ENCODE data around the gene SPDYE6.
"Not testable (repeated sequence)": the region's sequence is repeated elsewhere in the genome, so short reads cannot be mapped to it uniquely, and the experiment has no call there.

Gene SPDYE6

DNA sequence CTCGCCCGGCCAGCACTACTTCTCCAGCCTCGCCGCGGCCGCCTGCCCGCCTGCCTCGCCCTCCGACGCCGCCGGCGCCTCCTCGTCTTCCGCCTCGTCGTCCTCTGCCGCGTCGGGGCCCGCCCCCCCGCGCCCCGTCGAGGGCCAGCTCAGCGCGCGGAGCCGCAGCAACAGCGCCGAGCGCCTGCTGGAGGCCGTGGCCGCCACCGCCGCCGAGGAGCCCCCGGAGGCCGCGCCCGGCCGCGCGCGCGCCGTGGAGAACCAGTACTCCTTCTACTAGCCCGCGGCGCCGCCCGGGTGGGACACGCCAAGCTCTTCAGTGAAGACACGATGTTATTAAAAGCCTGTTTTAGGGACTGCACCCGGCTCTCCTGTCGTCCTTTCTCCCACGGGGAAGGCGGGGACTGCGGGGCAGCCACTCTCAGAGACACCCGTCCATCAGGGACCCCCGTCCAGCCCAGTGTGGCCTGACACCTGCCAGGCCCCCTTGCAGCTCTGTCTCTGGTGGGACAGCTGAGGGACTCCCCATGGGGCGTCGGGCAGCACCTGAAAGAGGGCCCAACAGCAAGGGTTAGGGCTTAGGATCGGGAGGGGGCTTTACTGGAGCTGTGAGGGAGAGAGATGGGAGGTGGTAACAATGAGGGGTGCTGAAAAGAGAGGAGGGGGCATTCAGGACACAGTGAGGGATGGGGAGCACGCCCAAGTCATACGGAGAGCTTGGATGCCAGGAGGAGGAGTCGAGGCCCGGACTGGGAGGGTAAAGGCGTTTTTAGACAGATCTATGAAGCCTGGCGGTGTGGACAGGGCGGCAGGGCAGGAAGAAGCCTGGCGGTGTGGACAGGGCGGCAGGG is 34.7 kb downstream of the SPDYE6 start:
- in situ Hi-C loops (cut with HindIII; ENCODE audit: low pct_ligation_motif_present, low pct_unique_long_range_greater_than_20kb, low sequenced_read_pairs) = no loop called here
- DNase-seq = no peak

DNA sequence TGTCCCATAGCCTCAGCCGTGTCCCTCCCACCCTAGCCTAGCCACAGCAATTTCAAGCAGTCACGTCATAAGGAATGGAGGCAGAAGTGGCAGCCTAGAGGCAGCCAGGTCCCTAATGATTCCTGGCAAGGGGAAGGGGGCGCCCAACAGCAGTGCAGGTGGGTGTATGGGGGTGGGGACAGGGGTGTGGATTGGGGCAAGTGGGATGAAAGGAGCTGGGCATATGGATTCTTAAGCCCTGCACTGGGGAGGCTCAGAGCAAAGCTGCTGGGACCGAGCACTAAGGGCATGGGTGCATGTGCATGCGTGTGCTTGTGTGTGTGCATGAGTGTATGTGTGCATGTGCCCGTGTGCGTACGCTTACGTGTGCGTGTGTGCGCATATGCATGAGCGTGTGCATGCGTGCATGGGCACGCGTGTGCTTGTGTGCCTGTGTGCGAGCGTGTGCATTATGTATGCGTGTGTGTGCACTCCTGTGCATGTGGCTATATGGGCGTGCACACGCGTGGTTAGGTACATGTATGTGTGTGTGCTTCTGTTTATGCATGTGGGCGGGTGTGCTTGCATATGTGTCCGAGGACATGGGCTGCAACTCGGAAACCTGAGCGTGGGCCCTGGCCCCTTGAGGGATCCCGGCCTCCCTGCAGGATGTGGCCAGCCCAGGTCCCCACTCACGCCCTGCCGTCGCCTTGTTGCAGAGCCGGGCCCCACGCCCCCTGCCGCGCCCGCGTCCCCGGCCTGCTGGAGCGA is 35.5 kb downstream of the SPDYE6 start:
- in situ Hi-C loops (cut with HindIII; ENCODE audit: low pct_ligation_motif_present, low pct_unique_long_range_greater_than_20kb, low sequenced_read_pairs) = no loop called here
- no peak for DNase-seq

DNA sequence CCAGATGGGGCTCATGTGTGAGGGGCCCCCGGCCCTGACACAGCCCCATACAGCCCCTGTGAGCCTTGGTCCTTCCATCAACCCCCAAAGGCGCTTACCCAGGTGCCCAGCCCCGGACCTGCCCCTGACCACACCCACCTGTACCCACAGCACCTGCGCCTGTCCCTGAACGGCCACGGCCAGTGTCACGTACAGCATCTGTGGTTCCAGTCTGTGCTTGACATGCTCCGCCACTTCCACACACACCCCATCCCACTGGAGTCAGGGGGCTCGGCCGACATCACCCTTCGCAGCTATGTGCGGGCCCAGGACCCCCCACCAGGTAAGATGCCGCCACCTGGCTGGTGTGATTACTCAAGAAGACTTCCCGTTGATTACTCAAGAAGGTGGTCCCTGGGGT is 36.1 kb downstream of the SPDYE6 start:
- DNase-seq = no peak

DNA sequence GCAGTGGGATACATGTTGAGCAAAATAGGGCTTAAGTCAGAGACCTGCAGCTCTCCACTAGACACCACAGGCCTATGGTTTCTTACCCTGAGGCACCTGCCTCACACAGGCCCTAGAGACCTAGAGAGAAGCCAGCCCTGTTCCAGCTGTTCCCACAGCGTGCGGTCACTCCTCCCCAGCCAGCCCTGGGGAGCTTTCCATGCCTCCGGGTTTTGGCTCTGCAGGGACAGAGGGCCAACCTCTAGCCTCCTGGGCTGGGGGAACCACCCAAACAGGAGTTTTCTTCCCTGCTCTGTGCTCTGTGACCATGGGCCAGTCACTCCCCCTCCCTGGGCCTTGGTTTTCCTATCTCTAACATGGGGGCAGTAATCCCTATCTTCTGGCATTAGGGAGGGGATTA is 36.6 kb downstream of the SPDYE6 start:
- in situ Hi-C loops (cut with HindIII; ENCODE audit: low pct_ligation_motif_present, low pct_unique_long_range_greater_than_20kb, low sequenced_read_pairs) = no loop called here
- DNase-seq = no peak

More for the DNA sequence above, 36.1 kb downstream of the SPDYE6 start:
- in situ Hi-C loops (cut with HindIII; ENCODE audit: low pct_ligation_motif_present, low pct_unique_long_range_greater_than_20kb, low sequenced_read_pairs) = no loop called here

DNA sequence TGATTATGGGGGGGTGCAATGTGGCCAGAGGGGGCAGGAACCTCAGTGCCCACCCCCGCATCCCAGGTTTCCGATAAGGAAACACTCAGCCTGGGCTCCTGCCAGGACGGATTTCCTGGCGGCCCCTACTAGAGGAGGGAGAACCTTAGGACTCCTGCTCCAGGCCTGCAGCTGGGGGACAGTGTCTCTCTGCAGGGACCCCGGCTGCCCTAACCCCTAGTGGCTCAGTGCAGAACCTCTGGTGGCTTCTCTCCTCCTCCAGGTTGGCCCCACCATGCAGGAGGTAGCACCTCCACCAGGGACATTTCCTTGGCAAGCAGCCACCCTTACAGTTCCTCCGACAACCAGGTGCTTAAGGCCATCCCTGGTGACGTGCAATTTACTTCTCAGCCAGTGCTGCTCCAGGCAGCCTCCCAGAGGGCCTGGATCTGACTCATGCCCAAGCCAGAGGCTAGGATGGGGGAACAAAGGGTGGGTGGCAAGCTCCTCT is 37.7 kb downstream of the SPDYE6 start:
- in situ Hi-C loops (cut with HindIII; ENCODE audit: low pct_ligation_motif_present, low pct_unique_long_range_greater_than_20kb, low sequenced_read_pairs) = no loop called here
- DNase-seq = no peak

DNA sequence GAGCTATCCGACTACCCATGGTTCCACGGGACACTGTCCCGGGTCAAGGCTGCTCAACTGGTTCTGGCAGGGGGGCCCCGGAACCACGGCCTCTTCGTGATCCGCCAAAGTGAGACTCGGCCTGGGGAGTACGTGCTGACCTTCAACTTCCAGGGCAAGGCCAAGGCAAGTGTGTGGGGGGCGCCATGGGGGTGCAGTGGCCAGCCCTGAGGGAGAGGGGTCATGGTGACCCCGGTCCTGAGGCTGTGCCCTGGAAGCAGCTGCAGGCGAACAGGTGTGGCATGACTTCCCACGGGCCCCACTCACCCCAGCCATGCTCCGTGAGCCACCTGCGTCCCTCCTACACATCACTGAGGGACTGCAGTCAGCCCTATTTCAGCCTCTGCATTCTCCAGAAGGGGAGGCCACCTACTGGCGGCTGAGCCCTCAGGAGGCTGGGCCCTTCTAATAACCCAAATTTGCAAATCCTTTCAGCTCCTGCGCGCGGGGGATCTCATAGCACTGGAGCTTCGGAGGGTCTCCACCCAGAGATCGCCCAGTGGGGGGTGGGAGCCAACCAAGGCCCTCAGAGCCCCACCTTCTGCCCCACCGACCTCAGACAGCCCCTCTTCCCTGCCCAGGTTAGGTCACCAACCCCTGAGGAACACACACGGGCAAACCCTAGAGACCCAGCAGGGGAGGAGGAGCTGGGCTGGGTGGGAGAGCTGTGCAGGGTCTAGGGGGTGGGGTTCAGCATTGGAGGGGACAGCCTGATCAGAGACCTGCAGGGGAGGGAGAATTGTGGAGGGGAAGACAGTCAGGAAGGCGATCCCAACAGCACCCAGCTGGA is 38.8 kb downstream of the SPDYE6 start:
- in situ Hi-C loops (cut with HindIII; ENCODE audit: low pct_ligation_motif_present, low pct_unique_long_range_greater_than_20kb, low sequenced_read_pairs) = no loop called here
- no peak for DNase-seq

DNA sequence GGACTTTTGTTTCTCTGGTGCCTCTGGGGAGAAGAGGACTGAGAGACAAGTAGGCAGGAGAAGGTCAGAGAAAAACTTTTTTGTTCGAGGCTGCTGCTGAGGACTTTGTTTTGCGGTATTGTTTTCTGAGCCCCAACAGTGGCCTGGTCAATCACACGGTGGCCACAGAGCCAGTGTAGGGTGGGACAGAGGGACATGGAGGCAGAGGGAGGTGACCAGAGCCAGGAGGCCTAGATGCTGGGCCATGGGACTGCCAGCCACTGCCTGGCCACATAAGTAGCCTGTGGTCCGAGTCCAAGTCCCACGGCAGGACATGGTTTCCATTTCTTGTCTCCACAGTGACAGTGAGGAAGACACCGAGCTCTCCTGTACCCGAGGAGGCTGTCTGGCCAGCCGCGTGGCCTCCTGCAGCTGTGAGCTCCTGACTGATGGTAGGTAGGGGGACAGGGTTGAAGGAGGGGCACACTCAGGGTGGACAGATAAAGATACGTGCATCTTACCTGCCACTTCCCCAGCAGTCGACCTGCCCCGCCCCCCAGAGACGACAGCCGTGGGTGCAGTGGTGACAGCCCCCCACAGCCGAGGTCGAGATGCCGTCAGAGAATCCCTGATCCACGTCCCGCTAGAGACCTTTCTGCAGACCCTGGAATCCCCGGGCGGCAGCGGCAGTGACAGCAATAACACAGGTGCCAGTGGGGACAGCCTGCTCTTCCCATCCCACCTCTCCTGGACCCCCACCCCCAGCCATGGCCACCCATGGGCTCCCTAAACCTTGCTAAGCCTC is 42.1 kb downstream of the SPDYE6 start:
- no peak for DNase-seq
- in situ Hi-C loops (cut with HindIII; ENCODE audit: low pct_ligation_motif_present, low pct_unique_long_range_greater_than_20kb, low sequenced_read_pairs) = no loop called here

DNA sequence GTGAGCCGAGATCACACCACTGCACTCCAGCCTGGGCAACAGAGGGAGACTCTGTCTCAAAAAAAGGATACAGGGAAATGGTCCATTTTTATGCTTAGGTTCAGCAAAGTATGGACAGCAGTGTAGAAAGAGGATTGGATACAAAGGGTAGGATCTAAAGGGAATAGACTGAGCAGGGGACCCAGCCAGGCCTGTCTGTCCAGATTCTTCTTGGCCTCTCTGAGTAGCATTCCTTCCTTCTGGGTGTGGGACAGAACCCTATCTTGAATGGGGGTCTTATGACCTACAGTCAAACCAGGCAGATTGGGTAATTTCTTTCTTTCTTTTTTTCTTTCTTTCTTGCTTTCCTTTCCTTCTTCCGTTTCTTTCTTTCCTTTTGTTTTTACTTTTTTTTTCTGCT is 43.9 kb downstream of the SPDYE6 start:
- in situ Hi-C loops (cut with HindIII; ENCODE audit: low pct_ligation_motif_present, low pct_unique_long_range_greater_than_20kb, low sequenced_read_pairs) = no loop called here
- DNase-seq = no peak

DNA sequence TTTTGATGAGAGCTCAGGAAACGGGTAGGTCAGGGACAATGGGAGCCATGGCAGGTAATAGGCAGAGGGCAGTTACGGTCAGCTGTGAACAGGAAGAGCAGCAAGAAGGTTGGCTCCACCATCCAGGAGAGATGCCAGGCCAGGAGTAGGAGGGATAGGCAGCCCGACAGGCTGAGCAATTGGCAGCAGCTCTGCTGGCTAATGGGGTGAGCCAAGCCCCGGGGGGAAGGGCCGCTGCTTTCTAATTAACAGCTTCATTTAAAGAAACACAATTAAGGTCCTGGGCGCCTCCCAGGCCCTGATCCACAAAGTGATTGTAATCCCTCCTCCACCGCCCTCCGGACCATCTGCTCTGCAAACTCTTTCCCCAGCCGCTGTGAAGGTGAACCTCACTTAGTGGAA is 45.8 kb downstream of the SPDYE6 start:
- DNase-seq = no peak
- in situ Hi-C loops (cut with HindIII; ENCODE audit: low pct_ligation_motif_present, low pct_unique_long_range_greater_than_20kb, low sequenced_read_pairs) = no loop called here

DNA sequence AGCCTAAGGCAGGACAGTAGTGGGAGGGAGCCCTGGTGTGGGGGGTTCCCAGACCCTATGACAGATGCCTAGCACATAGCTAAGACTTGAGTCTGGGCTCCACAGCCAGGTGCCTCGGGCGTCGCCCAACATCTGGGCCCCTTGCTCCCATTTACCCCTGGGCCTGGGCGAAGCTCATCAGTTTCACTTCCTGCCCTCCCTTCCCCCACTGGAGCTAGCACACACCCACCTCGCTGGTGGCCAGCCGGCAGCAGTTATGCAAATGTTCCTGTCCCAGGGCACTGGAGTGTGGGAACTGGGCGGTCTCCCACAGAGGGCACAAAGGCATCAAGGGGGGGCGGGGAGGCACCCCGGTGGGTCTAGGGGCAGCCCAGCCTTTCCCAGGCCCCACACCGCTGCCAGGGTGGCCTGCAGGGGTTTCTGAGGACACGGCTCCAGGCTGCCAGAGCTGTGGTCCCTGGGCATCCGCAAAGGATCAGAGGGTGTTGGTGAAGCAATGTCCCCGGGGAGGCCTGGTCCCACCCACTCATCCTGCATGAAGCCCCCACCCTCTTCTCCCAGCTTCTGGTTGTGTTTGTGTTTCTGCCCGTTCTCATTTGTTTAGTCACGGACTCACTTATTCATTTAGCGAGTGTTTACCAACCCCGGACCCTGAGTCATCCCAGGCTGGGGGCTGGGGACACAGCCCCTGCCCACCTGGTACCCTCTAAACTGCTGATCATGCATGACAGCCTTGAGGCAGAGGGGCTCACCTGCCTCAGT is 49.1 kb downstream of the SPDYE6 start:
- in situ Hi-C loops (cut with HindIII; ENCODE audit: low pct_ligation_motif_present, low pct_unique_long_range_greater_than_20kb, low sequenced_read_pairs) = no loop called here
- peak; percentile 81 for DNase-seq

DNA sequence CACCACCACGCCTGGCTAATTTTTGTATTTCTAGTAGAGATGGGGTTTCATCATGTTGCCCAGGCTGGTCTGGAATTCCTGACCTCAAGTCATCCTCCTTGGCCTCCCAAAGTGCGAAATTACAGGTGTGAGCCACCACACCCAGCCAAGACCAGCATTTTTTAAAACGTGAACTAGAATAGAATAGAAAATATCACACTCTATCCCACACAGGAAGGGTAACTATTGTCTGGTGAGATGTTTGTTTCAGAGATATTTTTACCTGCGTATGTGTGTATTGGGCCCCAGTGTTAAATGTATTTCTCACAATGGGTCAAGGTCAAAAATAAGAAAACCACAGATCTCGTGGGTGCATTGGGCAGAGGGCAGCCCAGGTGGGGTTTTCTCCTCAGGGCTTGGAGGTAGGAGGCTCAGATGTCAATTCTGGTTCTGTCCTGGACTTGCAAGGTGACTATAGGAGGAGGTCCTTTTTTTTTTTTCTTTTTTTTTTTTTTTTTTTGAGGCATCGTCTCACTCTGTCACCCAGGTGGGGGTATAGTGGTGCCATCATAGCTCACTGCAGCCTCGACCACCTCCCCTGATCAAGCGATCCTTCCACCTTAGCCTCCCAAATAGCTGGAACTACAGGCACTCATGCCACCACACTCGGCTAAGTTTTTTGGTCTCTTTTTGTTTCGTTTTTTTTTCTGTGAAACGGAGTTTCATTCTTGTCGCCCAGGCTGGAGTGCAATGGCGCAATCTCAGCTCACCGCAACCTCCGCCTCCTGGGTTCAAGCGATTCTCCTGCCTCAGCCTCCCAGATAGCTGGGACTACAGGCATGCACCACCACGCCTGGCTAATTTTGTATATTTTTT is 50.6 kb downstream of the SPDYE6 start:
- DNase-seq = no peak
- in situ Hi-C loops (cut with HindIII; ENCODE audit: low pct_ligation_motif_present, low pct_unique_long_range_greater_than_20kb, low sequenced_read_pairs) = no loop called here

DNA sequence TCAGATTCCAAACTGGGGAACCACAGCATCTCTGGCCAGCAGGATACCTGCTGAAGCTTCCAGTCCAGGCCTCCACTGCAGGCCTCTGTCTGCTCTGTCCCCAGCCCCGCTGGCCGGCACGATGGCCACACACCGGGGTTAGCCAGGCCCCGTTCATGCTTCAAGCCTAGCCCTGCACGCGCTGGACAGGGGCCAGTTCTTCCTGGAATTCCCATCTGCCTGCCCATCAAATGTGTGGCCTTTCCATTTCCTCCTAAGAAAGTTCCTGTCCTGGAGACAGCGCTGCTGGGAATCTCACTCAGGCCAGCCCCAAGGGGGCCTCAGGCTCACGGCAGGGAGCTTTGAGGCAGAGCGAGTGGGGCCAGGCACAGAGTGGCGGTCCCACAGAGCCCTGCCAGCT is 51.6 kb downstream of the SPDYE6 start:
- in situ Hi-C loops (cut with HindIII; ENCODE audit: low pct_ligation_motif_present, low pct_unique_long_range_greater_than_20kb, low sequenced_read_pairs) = no loop called here
- DNase-seq = no peak

DNA sequence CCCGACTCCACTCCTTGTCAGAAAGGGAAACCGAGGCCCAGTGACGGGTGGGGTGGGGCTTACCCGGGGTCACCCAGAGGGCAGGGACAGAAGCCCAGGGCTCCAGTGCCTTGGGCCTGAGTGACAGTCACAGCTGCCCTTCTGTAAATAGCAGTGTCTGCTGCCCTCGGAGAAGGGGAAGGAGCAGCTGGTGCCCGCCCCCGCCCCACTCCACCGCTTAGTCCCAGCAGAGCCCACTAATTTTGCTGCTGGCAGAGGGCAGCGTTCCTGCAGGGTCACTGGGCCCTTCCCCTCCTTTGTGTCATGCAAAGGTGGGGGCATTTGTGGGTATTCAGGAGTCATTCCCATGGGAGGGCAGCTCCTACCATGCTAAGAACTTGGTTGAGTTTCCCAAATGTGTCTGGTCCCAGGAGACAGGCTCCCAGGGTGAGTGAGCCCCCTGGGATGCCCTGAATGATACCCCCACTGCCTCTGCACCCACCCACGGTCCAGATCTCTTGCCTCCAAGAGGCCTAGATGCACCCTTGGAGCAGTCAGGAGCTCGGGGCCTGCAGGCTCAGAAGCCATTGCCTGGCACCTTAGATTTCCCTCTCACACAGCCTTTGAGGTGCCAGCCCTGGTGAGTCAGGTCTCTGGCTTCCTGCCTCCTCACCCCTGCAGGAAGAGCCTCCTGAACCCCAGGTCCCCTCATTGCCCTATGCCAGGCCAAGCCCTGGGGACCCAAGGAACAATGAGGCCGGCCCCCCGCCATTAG is 52.4 kb downstream of the SPDYE6 start:
- no peak for DNase-seq
- in situ Hi-C loops (cut with HindIII; ENCODE audit: low pct_ligation_motif_present, low pct_unique_long_range_greater_than_20kb, low sequenced_read_pairs) = no loop called here

DNA sequence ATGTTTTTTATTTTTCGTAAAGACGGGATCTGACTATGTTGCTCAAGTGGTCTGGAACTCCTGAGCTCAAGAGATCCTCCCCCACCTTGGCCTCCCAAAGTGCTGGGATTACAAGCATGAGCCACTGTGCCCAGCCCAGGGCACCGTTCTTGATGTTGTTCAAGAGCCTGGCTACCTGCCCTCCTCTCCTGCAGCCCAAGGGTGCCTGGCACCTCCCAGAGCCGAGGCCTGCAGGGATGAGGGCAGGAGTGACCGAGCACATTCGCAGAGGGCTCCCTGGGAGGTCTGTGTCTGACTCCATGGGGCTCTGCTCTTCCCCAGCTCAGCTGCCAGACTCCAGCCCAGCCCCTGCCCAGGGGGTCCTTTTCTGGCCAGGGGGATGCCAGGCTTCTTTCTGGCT is 54.2 kb downstream of the SPDYE6 start:
- in situ Hi-C loops (cut with HindIII; ENCODE audit: low pct_ligation_motif_present, low pct_unique_long_range_greater_than_20kb, low sequenced_read_pairs) = no loop called here
- DNase-seq = no peak

DNA sequence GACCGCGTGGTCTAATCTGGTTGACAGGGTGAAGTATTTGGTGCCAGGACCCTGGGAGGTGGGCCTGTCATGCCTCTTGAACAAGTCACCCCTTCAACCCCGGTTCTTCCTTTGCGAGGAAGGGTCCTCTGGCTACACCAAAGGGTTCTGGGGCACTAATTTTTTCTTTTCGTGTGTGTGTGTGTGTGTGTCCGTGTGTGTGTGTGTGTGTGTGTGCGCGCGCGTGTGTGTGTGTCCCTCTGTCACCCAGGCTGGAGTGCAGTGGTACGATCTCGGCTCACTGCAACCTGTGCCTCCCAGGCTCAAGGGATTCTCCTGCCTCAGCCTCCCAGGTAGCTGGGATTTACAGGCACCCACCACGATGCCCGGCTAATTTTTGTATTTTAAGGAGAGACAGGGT is 54.9 kb downstream of the SPDYE6 start:
- DNase-seq; in situ Hi-C loops (cut with HindIII; ENCODE audit: low pct_ligation_motif_present, low pct_unique_long_range_greater_than_20kb, low sequenced_read_pairs): not testable (repeated sequence)

DNA sequence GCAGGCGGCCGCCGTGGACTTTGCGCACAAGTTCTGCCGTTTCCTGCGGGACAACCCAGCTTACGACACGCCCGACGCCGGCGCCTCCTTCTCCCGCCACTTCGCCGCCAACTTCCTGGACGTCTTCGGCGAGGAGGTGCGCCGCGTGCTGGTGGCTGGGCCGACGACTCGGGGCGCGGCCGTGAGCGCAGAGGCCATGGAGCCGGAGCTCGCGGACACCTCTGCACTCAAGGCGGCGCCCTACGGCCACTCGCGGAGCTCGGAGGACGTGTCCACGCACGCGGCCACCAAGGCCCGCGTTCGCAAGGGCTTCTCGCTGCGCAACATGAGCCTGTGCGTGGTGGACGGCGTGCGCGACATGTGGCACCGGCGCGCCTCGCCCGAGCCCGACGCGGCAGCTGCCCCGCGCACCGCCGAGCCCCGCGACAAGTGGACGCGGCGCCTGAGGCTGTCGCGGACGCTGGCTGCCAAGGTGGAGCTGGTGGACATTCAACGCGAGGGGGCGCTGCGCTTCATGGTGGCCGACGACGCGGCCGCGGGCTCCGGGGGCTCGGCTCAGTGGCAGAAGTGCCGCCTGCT is 55.5 kb downstream of the SPDYE6 start:
- in situ Hi-C loops (cut with HindIII; ENCODE audit: low pct_ligation_motif_present, low pct_unique_long_range_greater_than_20kb, low sequenced_read_pairs) = no loop called here
- DNase-seq = no peak
